OCI-M2 (cell line): ENCODE data around the gene PHLDA1.
"Not testable (repeated sequence)": the region's sequence is repeated elsewhere in the genome, so short reads cannot be mapped to it uniquely, and the experiment has no call there.

Source experiments
- DNase-seq: peaks from one replicate; lab custom pipeline; 2025; ENCODE audit not compliant: unreplicated experiment; lab: John Stamatoyannopoulos, UW

The PHLDA1 gene

DNA sequence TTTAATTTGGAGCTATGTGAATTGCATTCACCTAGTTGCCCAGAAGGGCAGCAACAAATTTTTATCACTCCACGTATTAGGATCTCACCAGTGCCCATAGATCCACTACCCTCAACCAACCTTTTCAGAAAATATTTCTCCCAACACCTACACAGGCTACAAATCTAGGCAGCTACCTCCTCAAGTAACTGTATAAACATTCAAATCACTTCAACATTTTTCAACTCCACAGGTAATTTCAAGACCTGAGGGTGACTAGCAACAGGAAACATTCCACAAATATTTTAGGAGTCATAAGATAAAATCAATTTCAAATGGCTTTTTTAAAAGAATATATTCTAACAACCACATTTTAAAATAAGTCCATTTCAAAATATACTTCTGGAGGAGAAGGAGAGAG, 12.9 kb downstream of the PHLDA1 start:
- DNase-seq = no peak

DNA sequence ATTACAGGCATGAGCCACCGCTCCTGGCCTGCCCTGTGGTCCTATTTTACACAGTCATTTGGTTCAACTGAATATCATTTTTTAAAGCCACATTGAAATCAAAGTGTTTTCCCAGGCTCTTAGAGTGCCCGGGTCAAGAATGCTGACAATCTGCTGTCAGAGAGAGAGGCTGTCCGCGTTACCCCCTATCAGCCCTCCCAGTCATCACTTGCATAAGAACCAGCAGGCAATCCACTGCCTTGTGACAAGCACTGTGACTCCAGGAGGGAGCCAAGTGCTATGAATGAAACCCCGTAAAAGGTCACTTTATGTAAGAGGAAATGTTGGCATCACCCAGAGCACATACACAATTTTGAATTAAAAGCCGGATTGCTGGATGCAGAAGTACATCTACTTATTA, 13.5 kb downstream of the PHLDA1 start:
- DNase-seq = no peak

DNA sequence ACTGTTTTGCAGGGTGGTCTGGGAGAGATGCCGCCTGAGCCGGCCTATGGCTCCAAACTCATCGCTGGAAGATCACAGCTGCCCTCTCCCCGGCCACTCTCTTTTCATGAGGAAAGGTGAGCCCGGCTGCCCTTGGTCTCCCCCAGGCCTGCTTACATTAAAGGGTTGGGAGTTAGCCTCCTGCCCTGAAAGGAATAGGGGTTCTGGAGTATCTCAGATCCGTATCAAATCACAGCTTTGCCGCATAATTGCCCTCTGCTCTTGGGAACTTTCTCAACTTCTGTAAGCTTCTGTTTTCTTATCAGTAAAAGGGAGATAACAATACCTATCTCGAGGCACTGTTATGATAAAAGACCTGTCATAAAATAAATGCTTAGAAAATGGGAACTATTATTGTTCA, 17.6 kb downstream of the PHLDA1 start:
- DNase-seq = no peak

DNA sequence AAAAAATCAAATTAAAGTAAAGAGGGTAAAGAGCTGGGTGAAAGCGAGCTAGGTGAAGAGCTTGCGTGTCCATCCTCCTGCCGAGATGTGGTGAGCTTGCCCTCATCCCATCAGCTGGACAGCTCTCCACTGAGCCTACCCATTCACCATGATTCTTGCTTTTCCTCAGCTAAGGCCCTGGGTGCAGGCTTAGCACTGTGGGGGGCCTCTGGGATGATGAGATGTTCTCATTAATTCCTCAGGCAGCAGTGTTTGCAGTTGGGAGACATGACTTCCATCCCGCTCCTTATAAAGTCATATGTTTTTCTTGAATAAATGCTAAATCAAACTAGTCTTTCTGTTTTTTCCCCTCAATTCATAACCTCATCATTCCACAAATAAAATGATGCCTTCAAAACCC, 18.0 kb downstream of the PHLDA1 start:
- no peak for DNase-seq

DNA sequence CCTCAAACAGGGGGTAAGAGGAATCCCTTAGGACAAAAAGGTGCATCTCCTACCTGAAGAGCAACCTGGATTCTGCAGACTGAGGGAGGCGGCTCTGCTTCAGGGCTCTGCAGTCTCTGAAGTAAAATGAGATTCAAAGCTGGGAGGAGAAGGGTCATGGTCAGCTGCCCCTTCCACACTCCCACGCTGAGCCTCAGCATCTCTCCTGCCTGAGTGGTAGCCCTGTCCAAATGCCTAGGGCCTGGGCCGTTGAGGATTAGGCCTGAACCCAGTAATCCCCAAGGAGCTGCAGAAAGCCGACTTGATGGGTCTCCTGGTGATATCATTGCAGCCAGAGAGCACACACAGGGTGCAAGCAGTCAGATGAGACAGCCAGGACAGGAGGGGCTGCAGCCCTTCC, 18.9 kb downstream of the PHLDA1 start:
- DNase-seq = no peak

DNA sequence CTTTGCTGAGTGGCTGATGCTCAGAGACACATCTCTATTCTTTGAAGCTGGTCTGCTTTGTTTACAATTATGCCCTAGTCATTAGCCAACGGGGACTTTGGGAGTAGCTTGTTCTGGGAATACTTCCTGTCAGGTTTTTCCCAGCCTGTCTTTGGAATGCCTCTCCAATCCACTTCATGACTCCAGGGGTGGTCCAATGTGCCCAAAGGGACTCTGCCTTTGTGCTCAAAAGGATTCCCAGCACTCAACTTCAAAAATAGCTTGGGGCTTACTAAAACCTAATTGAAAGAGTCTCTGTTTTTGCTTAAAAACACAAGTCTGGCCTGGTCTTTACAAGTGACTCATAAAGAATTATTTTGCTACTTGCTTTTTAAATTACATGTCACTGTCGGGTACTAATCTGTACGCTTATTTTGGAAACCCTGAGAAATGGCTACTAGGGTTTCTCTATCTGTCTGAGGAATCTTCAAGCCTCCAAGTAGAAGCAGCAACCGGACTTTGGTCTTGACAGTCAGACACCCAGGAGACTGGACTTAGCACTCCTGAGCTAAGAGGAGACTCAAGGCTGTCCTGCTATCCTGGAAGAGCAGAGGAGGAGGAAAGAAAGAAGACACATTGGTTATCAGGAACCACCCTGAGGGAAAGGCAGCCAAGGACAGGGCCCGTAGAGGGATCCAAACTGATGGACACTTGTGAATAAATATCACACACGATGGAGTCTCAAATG, 20.7 kb downstream of the PHLDA1 start:
- DNase-seq = no peak

DNA sequence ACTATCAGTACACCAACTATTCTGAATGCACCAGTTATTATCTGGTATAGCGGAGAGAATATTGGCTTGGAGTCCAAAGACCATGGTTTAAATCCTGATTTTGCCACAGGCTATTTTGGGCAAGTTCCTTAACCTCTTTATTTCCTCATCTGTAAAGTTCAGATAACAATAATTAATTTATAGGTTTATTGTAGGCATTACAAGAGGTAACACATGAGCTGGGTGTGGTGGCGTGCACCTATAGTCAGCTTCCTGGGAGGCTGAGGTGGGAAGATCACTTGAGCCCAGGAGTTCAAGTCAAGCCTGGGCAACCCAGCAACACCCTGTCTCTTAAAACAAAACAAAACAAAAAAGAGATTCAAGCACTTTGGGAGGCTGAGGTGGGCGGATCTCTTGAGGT, 23.1 kb downstream of the PHLDA1 start:
- DNase-seq = no peak

DNA sequence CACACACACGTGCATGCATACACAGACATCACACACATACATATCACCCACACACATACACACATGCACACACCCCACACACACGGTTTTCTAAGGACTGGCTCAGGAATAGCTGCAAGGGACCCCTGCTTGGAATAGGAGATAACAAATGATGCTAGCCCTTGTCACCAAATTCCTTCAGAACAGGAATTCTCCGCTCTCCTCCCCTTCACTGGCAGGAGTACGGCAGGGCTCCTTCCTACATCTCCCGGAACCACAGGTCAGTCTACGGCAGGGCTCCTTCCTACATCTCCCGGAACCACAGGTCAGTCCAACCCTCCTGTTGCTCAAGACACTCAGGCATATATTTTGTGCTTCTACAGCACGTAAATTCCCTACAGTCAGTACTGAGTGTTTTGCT, 23.9 kb downstream of the PHLDA1 start:
- no peak for DNase-seq

DNA sequence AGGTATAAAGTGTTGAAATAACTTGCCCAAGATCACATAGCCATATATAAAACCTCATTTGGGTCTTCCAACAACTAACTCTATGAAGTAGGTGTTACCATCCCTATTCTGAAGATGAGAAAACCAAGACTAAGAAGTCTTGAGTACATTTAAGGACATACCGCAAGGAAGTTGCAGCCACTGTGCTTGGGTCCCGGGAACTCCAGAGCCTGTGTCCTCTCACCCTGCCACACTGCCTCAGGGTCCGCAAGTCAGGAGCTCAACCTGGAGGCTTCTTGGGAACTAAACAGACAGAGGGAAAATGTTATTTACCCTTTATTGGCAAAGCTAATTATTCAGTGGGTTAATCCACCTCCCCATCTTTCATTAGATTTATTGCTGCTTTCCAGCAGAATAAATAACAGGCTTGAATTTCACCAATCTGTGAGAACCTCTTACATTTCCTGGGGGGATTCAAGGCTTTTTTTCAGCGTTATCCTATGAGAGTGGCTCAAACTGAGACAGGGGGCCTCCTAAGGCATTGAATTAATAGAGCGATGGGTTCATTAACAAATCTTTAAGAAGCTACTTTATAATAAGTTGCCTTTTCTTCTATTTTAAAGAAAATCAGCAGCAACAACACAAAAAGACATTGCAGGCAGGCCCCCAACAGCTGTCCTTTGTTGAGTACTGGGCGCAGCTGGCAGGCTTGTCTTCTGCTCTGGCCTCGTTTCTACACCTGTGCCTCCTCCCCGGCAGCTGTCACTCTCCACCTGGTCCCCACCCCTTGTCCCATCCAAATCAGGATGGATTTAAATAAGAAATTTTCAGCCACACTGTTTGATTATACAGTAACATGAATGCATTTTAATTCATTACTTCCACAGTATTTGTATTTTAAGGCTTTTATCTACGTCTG, 25.3 kb downstream of the PHLDA1 start:
- DNase-seq = no peak

DNA sequence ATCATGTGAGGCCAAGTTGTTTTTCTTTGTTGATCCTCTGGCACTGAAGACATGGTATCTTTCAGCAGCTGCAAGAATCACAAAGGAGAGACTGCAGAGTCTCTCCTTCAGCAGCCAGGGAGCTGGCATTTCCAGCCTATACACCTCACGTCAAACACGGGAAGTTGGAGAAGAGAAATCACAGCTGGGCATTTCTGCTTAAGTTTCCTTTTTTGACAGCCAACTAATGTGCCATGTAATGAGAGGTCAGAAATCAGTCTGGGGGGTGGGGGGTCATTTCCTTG, 28.3 kb downstream of the PHLDA1 start:
- no peak for DNase-seq

DNA sequence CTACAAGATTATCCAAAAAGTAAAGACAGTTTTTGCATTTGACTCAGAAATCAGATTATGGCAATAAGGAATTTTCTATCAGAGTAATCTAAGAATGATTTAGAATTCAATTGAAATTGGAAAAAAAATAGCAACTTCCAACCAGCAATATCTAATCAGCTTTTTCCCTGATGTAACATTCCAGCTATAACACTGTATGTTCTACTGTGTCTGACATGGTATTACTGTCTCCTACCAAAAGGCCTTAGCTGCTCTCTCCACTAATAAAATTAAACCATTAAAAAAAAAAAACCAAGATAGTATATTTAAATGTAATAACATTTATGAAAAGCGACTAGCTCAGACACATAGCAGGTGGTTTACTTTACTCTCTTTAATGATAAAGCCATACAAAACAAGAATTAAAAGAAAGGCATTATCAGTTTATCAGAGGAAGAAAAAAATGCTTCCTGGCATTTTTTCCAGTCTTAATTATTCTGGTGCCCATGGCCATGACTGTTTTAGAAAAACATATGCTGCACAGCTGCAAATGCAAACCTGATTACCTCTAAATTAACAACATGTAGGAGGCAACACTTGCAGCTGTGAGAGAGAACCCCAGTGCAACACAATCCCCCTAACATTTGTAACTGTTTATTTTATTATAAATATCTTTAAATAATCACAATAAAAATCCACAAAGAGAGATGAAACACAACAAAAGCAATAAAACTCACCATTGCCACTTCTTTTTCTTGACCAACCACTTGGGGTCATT, 28.8 kb downstream of the PHLDA1 start:
- no peak for DNase-seq

DNA sequence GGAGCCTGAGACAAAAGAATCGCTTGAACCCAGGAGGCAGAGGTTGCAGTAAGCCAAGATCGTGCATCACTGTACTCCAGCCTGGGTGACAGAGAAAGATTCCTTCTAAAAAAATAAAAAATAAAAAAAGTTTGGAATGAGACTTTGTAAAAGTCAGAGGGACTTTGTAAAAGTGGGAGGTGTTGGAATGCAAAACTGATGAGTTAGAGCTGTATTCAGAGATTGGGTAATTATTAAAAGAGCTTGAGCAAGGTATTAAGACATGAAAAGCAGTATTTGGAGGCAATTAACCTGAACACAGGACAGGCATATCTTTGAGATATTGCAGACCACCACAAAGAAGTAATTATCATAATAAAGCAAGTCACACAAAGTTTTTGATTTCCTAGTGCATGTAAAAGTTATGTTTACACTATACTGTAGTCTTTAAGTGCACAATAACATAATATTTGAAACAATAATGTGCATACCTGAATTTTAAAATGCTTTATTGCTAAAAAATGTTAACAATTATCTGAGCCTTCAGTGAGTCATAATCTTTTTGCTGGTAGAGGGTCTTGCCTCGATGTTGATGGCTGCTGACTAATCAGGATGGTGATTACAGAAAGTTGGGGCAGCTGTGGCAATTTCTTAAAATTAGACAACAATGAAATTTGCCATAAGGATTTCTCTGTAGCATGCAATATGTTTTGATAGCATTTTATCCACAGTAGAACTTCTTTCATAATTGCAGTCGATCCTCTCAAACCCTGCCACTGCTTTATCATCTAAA, 33.1 kb downstream of the PHLDA1 start:
- no peak for DNase-seq

DNA sequence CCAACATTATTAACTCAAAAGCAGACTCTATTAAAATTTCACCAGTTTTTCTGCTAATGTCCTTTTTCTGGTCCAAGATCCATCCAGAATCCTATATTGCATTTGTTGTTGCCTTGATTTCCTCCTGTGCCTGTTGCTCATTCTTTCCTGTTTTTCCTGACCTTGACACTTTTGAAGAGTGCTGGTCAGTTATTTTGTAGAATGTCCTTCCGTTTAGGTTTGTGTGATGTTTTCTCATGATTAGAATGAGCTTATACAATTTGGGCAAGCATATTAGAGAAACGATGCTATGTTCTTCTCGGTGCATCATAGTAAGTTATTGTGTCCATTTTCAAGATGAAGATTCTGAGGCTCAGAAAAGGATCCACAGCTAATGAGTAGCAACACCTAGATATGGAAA, 33.9 kb downstream of the PHLDA1 start:
- DNase-seq = no peak

DNA sequence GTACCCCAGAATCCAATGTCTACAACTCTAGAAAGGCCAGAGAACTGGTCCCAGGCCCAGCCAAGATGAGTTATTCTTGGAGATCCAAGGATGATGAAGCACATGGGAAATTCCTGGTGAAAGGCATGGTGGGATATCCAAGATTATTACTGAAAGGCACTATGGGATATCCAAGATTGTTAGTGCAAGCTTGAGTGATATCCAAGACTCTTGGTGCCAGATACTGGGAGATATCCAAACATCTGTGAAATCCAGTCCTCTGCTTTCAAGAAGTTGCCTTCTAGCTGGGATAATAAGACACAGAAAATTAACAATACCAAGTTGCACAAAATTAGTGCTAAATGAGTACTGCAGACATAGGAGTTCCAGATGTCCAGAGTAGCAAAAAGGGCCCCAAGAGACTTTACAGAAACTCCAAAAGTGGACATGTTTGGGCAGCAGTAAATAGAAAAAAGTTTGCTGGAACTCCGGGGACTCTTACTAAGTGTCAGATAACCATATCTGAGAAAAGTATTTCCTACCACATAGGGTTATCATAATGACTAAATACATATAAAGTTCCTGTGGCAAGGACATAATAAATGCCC, 34.6 kb downstream of the PHLDA1 start:
- DNase-seq = no peak

DNA sequence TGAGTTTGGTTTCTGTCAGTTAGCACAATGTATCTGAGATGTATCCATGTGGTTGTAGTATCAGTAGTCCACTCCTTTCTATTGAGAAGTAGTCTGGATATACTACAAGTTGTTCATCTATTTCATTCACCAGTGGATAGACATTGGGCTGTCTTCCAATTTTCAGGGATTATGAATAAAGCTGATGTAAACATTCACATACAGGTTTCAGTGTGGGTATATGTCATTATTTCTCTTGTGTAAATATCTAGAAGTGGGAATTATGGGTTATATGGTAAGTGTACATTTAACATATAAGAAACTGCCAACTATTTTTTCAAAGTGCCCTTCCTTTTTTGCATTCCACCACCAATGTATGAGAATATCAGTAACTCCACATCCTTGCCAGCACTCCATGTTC, 35.9 kb downstream of the PHLDA1 start:
- DNase-seq = no peak

DNA sequence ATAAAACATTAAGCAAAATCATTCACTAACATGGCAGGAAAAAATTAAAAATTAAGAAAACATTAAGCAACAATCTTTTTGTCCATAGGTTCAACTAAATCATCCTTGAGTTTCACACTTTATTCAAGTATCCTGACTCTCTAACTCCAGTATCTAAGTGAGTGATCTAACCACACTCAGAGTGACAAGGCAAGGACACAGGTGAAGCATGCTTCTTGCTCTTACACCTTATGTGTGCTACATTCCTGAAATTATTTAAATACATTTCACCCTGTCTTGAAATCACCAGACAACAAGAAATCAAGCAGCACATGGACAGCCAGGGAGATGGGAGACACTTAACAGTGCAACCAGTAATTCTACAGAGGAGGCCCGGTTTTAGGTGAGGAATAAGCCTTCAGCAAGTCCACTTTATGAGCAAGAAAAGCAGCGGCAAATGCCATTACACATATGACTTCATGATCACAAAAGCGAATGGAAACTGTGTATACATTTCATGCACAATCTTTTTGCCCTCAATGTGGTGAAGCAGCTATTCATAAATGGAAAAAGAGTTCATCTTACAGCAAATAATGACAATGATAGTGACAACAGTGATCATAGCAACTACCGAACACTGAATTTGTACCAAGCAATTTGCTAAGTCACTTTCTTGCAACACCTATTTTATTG, 37.4 kb downstream of the PHLDA1 start:
- DNase-seq = no peak

DNA sequence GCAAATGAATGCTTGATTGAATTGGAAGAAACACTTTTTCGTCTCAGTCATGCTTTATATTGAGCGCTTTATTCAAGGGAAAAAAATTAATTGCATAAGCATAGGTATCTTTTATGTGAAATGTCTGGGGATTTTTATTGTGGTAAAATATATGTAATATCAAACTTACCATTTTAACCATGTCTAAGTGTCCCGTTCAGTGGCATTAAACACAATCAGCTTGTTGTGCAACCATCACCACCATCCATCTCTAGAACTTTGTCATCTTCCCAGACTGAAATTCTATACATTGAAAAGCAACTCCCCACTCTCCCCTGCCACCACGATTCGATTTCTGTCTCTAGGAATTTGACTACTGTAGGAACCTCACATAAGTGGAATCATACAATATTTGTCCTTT, 39.8 kb downstream of the PHLDA1 start:
- DNase-seq = no peak

DNA sequence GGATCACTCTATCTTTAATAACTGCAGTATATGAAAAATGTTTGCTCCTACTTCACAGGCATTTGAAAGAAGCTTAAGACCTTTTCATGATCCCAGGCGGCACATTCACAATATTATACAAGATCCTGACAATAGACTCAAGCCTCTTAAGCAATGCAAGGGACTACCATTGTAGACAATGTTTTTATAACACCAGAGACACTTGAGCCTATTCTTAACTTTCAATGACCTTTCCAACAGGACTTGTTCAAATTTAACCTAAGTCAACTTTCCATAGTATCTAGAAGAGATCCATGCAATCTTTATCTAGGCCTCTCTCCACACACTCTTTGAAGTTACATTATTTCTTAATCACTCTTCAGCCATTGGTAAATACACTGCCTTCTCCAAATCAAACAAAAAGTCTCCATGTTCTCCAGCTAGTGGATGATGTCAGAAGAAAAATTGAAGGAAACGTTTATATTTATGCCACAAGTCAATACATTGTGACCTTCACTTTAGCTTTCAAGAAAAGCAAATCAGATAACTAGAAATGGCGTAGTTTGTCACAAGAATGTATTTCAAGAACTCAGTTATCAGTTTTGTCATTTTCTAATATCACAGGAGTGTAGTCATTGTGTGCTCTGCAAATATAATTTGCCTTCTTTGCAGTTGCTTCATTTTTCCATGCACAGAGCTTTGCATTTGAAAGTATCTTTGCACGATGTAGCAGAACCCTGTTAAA, 41.2 kb downstream of the PHLDA1 start:
- no peak for DNase-seq

DNA sequence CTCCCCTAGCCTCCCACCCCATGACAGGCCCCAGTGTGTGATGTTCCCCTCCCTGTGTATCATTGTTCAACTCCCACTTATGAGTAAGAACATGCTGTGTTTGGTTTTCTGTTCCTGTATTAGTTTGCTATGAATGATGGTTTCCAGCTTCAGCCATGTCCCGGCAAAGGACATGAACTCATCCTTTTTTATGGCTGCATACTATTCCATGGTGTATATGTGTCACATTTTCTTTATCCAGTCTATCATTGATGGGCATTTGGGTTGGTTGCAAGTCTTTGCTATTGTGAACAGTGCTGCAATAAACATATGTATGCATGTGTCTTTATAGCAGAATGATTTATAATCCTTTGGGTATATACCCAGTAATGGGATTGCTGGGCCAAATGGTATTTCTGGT, 43.9 kb downstream of the PHLDA1 start:
- DNase-seq = not testable (repeated sequence)
